OCI-LY7 (cell line): Measurements from ENCODE around the gene SUSD4.

Experiments
- EZH2phosphoT487 ChIP-seq: fragments of 200-600 bp; sonication (generic); IDR thresholded peaks from 2 replicates; pipeline ENCODE4 v1.6.1; 2018; ENCODE audit warnings: low read depth, borderline replicate concordance, mild to moderate bottlenecking, mixed run types, antibody characterized with exemption, low read length, moderate library complexity, mixed read lengths
- TF ChIP-seq, protein P1 (sequence below): fragments of 200-600 bp; sonication (generic); conservative IDR thresholded peaks from 2 replicates; pipeline ENCODE4 v1.5.1; 2014; ENCODE audit warnings: mild to moderate bottlenecking, antibody characterized with exemption, low read length, moderate library complexity, mixed read lengths

DNA sequence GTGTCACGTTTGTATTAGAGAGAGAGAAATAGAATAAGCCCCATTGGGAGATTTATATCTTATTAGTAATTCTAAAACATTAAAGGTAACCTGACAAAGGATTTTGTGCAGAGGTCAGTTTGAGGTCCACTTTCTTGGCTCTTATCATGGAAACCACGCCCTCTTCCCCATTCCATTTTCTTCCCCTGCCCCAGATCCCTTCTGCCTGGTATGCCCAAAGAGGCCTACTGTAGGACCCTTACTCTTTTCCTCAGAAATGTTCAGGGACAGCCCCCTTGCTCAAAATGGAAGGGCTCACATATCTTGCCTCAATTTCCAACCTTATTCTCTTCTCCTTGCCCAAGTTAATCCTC lies 38.8 kb upstream of the SUSD4 start:
- TF ChIP-seq, protein P1, sequence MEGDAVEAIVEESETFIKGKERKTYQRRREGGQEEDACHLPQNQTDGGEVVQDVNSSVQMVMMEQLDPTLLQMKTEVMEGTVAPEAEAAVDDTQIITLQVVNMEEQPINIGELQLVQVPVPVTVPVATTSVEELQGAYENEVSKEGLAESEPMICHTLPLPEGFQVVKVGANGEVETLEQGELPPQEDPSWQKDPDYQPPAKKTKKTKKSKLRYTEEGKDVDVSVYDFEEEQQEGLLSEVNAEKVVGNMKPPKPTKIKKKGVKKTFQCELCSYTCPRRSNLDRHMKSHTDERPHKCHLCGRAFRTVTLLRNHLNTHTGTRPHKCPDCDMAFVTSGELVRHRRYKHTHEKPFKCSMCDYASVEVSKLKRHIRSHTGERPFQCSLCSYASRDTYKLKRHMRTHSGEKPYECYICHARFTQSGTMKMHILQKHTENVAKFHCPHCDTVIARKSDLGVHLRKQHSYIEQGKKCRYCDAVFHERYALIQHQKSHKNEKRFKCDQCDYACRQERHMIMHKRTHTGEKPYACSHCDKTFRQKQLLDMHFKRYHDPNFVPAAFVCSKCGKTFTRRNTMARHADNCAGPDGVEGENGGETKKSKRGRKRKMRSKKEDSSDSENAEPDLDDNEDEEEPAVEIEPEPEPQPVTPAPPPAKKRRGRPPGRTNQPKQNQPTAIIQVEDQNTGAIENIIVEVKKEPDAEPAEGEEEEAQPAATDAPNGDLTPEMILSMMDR = no peak
- TF ChIP-seq EZH2phosphoT487 = no peak
